T-cell (primary cell): ENCODE measurements around the gene ZCCHC14. TPM values are rescaled to one million over a fixed set of nuclear protein-coding genes. Genes with fewer than 3 reads are reported as not detected.
"Not testable (repeated sequence)": the region's sequence is repeated elsewhere in the genome, so short reads cannot be mapped to it uniquely, and the experiment has no call there.

Experiments used
- ATAC-seq, 4 experiments: fragments of 200-7000 bp in 3 of 4; fragments of 150-1000 bp in 1 of 4; cut with Tn5 transposase; replicated peaks in 1 of 4; 1 replicate in 3 of 4; 2 replicates in 1 of 4; pipeline ENCODE4 v1.10.0; 2021; ENCODE audit warnings: moderate library complexity in 3 of 4, mild to moderate bottlenecking in 2 of 4, moderate number of reproducible peaks in 1 of 4
- CTCF ChIA-PET, 2 donors: fragments of 300-600 bp; sonication (Branson Sonifier 250); formaldehyde crosslinking; loops; one replicate each; lab custom pipeline; 2022; ENCODE audit warnings: antibody characterized with exemption in 2 of 2; lab: Charles Lee
- POLR2A ChIA-PET, 2 donors: fragments of 300-600 bp; sonication (Branson Sonifier 250); formaldehyde crosslinking; loops; one replicate each; lab custom pipeline; 2022; ENCODE audit warnings: antibody characterized with exemption in 2 of 2; lab: Charles Lee
- DNase-seq, 35 experiments: peaks; one replicate each; pipeline versions ENCODE4 v3.0.0 to v3.0.0-alpha.2; 2013 to 2023
- H3K27ac ChIP-seq: one replicate; pipeline ENCODE4 v1.5.1; 2013; ENCODE audit warnings: low read length
- H3K27me3 ChIP-seq, 2 experiments: replicated peaks in 1 of 2; 1 replicate in 1 of 2; 2 replicates in 1 of 2; pipeline versions ENCODE4 v1.6.1 to v1.7.0; 2013; ENCODE audit warnings: low read length in 1 of 2, mixed read lengths in 1 of 2; ENCODE audit not compliant: control insufficient read depth in 2 of 2, insufficient read depth in 2 of 2; ENCODE audit errors: extremely low read depth in 1 of 2
- H3K36me3 ChIP-seq, 2 donors: 1 replicate in 1 of 2; 2 replicates in 1 of 2; pipeline versions ENCODE4 v1.6.1 to v1.7.0; 2013; ENCODE audit warnings: low read length in 1 of 2; ENCODE audit not compliant: control insufficient read depth in 2 of 2, insufficient read depth in 1 of 2; ENCODE audit errors: extremely low read depth in 1 of 2
- H3K4me1 ChIP-seq, 2 experiments: 1 replicate in 1 of 2; 2 replicates in 1 of 2; pipeline versions ENCODE4 v1.6.1 to v1.7.0; 2013; ENCODE audit warnings: low read length in 2 of 2, mixed read lengths in 1 of 2; ENCODE audit not compliant: insufficient read depth in 2 of 2, control insufficient read depth in 1 of 2; ENCODE audit errors: extremely low read depth in 1 of 2
- H3K4me3 ChIP-seq, 2 donors: 1 replicate in 1 of 2; 2 replicates in 1 of 2; pipeline versions ENCODE4 v1.5.1 to v1.7.0; 2013; ENCODE audit warnings: mild to moderate bottlenecking in 2 of 2, low read length in 1 of 2, moderate library complexity in 1 of 2; ENCODE audit not compliant: control insufficient read depth in 1 of 2; ENCODE audit errors: extremely low read depth in 1 of 2
- H3K9me3 ChIP-seq: 2 replicates; pipeline ENCODE4 v1.7.0; 2013
- H3K27ac Mint-ChIP-seq, 2 donors: one replicate each; pipeline ENCODE4 v1.8.0; 2020 to 2021; ENCODE audit warnings: mild to moderate bottlenecking in 2 of 2, mixed read lengths in 2 of 2
- H3K27me3 Mint-ChIP-seq, 2 donors: one replicate each; pipeline ENCODE4 v1.8.0; 2021 to 2022; ENCODE audit warnings: mixed read lengths in 2 of 2
- H3K36me3 Mint-ChIP-seq: one replicate; pipeline ENCODE4 v1.8.0; 2021; ENCODE audit warnings: mixed read lengths
- H3K4me1 Mint-ChIP-seq, 3 donors: one replicate each; pipeline ENCODE4 v1.8.0; 2020 to 2022; ENCODE audit warnings: mixed read lengths in 3 of 3, mild to moderate bottlenecking in 1 of 3
- H3K4me3 Mint-ChIP-seq, 3 donors: one replicate each; pipeline ENCODE4 v1.8.0; 2020 to 2022; ENCODE audit warnings: mild to moderate bottlenecking in 3 of 3, mixed read lengths in 3 of 3, moderate library complexity in 3 of 3
- H3K9me3 Mint-ChIP-seq, 3 donors: one replicate each; pipeline ENCODE4 v1.8.0; 2020 to 2022; ENCODE audit warnings: mixed read lengths in 3 of 3
- WGBS: methylation state at CpG from one replicate; pipeline ENCODE4 v1.1.5; 2013; ENCODE audit warnings: missing lambda C conversion rate; ENCODE audit not compliant: insufficient coverage; 5-methylcytosine and 5-hydroxymethylcytosine counted together
- total RNA-seq, 35 experiments: library from RNA in 6 of 35; stranded (reverse) in 6 of 35; fragments of 120-200 nt in 1 of 35; gene quantifications; one replicate each; pipeline versions ENCODE4 v1.2.1 to v1.2.4 and lab custom pipeline; 2013 to 2026

ZCCHC14 gene
- total RNA-seq, 5 donors from 2014 or later (not counting 1 experiment from before 2014, with no cell fraction given): 23.7 to 32.6 (median 27.3) TPM

DNA sequence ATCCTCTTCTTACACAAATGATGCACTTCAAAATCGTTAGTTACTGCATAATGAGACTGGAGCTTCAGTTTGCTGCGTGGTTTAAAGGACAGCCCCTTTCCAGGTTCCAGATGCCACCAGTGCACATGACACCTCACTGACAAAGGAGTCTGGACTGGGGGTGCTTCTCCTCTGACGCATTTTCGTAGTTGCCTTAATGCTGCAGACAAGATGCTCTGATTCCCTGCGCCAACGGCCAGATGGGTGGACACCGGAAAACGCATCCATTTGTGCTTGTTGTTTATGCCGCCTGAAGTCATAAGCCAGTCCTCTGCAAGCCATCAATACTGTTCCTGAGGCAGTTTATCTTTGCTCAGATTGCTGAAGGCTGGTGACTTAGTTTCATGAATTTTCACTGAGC is 125.3 kb downstream of the ZCCHC14 start:
- WGBS: 88% methylated on average over 7 of the region's 9 CpGs
- Mint-ChIP-seq H3K4me1 (peaks cover 51 to 62% (median 55%) of the 10 kb centered on the region in 3 donors), H3K27ac (no peak overlapping the region), H3K27me3 (no peaks in the 10 kb centered on the region), H3K4me3 (no peak overlapping the region), H3K36me3 (peaks cover 19% of the 10 kb centered on the region), H3K9me3 (no peaks in the 10 kb centered on the region)
- no peak for DNase-seq
- no peak for ATAC-seq
- H3K9me3 ChIP-seq: no peaks in the 10 kb centered on the region
- ChIA-PET CTCF (no interaction called here), POLR2A (interaction anchor here in 1 of 2 donors (0.5 kb wide), 1 partner anchor 108 kb away, joined by 7 read pairs; no protein-coding TSS in a partner anchor)
- no peak overlapping the region for H3K27ac ChIP-seq
- peaks cover 2 to 8% of the 10 kb centered on the region in 2 donors for H3K36me3 ChIP-seq
- H3K4me3 ChIP-seq: no peak overlapping the region
- no peaks in the 10 kb centered on the region for H3K27me3 ChIP-seq
- H3K4me1 ChIP-seq: peaks cover 0 to 10% of the 10 kb centered on the region in 2 experiments

DNA sequence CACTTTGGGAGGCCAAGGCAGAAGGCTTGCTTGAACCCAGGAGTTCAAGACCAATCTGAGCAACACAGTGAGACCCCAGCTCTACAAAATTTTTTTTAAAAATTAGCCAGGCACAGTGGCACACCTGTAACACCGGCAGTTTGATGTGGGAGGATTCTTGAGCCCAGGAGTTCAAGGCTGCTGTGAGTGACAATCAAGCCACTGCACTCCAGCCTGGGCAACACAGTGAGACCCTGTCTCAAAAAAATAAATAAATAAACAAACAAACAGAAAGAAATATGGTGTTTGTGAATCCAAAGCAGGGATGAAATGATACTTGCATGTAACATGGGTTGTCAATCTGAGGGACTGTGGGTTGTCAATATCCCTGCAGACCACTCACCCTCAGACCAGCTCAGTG is 125.9 kb downstream of the ZCCHC14 start:
- no peak for ATAC-seq

DNA sequence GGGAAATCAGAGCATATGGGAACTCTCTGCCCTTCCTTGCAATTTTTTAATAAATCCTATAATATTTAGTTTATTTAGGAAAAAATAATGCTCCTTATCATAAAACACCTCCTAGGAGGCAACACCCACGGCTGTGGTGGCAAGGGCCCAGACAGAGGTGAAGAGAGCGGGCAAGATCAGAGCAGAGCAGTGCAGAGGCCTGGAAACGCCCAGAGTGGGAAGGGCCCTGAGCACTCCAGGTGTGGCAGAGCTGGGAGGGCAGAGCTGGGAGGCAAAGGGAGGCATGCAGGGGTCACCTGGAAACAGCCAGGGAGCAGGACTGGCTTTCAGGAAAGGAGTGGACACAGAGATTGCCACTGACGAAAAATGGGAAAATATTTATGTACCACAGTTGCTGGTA is 126.5 kb downstream of the ZCCHC14 start:
- no peak overlapping the region for H3K27ac Mint-ChIP-seq
- no peaks in the 10 kb centered on the region for H3K9me3 ChIP-seq
- no peaks in the 10 kb centered on the region for H3K9me3 Mint-ChIP-seq
- H3K4me3 ChIP-seq: no peak overlapping the region
- peaks cover 40 to 52% (median 52%) of the 10 kb centered on the region in 3 donors for H3K4me1 Mint-ChIP-seq
- H3K4me3 Mint-ChIP-seq: no peak overlapping the region
- H3K4me1 ChIP-seq: peaks cover 0 to 3% of the 10 kb centered on the region in 2 experiments
- no peak for DNase-seq
- POLR2A ChIA-PET: no interaction called here
- peaks cover 3 to 18% of the 10 kb centered on the region in 2 donors for H3K36me3 ChIP-seq
- H3K27me3 ChIP-seq: no peaks in the 10 kb centered on the region
- H3K27me3 Mint-ChIP-seq: no peaks in the 10 kb centered on the region
- no peak overlapping the region for H3K27ac ChIP-seq
- H3K36me3 Mint-ChIP-seq: peaks cover 16% of the 10 kb centered on the region
- 77% methylated on average over 3 of the region's 4 CpGs for WGBS
- CTCF ChIA-PET: no interaction called here
- ATAC-seq: no peak

More for the DNA sequence above, 125.9 kb downstream of the ZCCHC14 start:
- Mint-ChIP-seq H3K27ac (no peak overlapping the region), H3K36me3 (peaks cover 19% of the 10 kb centered on the region), H3K27me3 (no peaks in the 10 kb centered on the region), H3K9me3 (no peaks in the 10 kb centered on the region), H3K4me1 (peaks cover 45 to 57% (median 55%) of the 10 kb centered on the region in 3 donors), H3K4me3 (no peak overlapping the region)
- Histone ChIP-seq H3K36me3 (peaks cover 3 to 12% of the 10 kb centered on the region in 2 donors), H3K4me3 (no peak overlapping the region), H3K27ac (no peak overlapping the region), H3K27me3 (no peaks in the 10 kb centered on the region), H3K9me3 (no peaks in the 10 kb centered on the region), H3K4me1 (peaks cover 0 to 9% of the 10 kb centered on the region in 2 experiments)
- no peak for DNase-seq
- WGBS: no CpG with 5 or more reads among the region's 1 CpG
- ChIA-PET CTCF (no interaction called here), POLR2A (no interaction called here)

DNA sequence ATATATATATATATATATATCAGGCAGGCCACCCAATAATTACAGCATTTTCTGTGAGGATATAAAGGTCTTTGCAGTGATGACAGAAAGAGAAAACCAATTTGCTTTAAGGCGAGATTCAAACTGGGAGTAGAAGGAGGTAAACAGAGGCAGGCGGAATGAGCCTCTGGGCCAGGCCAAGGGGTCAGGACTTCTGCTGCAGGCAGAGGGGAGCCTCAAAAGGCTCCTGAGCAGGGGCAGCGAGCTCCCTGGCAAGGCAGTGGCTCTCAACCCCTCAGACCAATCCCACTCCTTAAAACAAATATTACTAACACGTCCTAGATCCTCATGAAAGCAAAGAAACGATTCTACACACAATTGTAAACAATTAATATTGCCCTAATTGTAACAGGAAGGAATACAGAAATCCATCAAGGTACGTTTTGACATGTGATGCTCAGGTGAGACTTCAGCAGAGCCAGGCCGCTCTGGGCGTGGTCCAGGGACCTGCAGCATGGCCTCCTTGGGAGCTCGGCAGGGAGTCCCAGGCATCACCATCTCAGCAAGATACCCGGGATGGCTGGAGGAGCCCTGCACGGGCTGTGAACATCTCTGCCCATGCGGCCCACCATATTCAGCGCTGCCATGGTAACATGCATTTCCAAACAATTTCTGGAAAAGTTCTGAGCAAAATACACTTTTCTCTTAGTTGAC is 127.7 kb downstream of the ZCCHC14 start:
- ATAC-seq (no peak), DNase-seq (no peak)
- Histone ChIP-seq H3K27ac (no peak overlapping the region), H3K4me1 (peaks cover 0 to 6% of the 10 kb centered on the region in 2 experiments), H3K27me3 (no peaks in the 10 kb centered on the region), H3K4me3 (no peak overlapping the region), H3K9me3 (no peaks in the 10 kb centered on the region), H3K36me3 (peaks cover 3 to 27% of the 10 kb centered on the region in 2 donors)
- Mint-ChIP-seq H3K4me3 (no peak overlapping the region), H3K4me1 (peaks cover 39 to 50% (median 46%) of the 10 kb centered on the region in 3 donors), H3K27ac (no peak overlapping the region), H3K9me3 (no peaks in the 10 kb centered on the region), H3K36me3 (peaks cover 21% of the 10 kb centered on the region), H3K27me3 (no peaks in the 10 kb centered on the region)
- ChIA-PET CTCF (no interaction called here), POLR2A (no interaction called here)
- WGBS: 95% methylated on average over 13 of the region's 13 CpGs

DNA sequence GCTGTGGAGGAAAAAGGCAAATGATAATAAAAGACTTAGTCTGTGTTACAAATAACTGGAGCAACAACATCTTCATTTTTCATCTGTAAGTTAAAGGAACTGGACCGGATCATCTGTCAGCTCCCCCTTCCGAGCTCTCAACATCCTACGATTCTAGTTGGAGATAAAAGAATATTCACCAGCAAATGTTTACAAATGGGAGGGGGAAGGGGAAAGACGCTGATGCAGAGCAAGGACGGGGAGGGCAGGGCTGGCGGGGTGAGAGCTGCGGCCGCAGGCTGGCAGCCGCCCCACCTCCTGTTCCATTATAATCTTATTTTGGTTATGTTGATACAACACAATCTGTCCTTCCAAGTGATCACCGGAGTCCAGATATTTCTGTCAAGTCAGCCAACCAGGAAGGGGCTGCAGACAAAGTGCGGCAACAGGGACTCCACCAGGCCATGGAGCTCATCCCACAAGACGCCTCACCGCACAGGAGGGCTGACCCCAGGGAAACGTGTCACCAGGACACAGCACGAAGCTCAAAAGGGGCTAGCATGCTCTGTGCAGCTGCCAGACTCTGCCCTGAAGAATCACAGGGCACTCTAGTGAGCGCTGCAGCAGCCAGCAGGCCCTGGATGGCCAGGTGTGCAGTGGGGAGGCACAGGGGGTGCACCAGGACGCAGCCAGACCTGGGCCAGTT is 128.9 kb downstream of the ZCCHC14 start:
- no peak overlapping the region for H3K27ac ChIP-seq

DNA sequence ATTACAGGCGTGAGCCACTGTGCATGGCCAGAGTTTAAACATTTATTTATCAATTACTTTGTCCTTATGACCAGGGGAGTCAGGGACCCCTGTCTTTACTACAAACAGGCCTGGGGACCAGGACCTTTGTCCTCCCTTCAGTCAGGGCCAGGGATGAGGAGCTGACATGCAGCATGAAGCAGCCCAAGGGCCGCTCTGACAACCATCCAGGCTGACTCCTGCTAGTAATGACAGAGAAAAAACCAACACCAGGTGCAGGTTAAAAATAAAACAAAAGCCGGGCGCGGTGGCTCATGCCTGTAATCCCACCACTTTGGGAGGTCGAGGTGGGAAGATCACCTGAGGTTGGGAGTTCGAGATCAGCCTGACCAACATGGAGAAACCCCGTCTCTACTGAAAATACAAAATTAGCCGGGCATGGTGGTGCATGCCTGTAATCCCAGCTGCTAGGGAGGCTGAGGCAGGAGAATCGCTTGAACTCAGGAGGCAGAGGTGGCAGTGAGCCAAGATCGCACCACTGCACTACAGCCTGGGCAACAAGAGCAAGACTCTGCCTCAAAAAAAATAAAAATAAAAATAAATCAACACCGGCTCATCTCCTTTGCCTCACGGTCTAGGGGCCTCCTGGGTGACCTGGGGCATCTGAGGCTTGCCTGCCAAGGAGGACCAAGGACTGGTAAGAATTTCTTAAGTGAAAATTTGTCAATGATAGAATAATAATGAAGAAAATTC is 129.8 kb downstream of the ZCCHC14 start:
- H3K4me3 ChIP-seq, POLR2A ChIA-PET, H3K27ac Mint-ChIP-seq, DNase-seq, H3K9me3 ChIP-seq, ATAC-seq, H3K9me3 Mint-ChIP-seq, H3K4me3 Mint-ChIP-seq, H3K27me3 Mint-ChIP-seq, H3K27ac ChIP-seq, H3K27me3 ChIP-seq, H3K4me1 ChIP-seq: not testable (repeated sequence)
- H3K36me3 Mint-ChIP-seq: peaks cover 39% of the 10 kb centered on the region
- WGBS: 98% methylated on average over 4 of the region's 13 CpGs
- CTCF ChIA-PET: interaction anchor here in 1 of 2 donors (0.6 kb wide), 1 partner anchor 32 kb away, joined by 4 read pairs; no protein-coding TSS in a partner anchor
- peaks cover 26 to 37% (median 27%) of the 10 kb centered on the region in 3 donors for H3K4me1 Mint-ChIP-seq
- peaks cover 3 to 45% of the 10 kb centered on the region in 2 donors for H3K36me3 ChIP-seq

More for the DNA sequence above, 128.9 kb downstream of the ZCCHC14 start:
- DNase-seq: no peak
- Histone ChIP-seq H3K27me3 (no peaks in the 10 kb centered on the region), H3K36me3 (peaks cover 3 to 36% of the 10 kb centered on the region in 2 donors), H3K4me1 (peaks cover 0 to 6% of the 10 kb centered on the region in 2 experiments), H3K4me3 (no peak overlapping the region), H3K9me3 (no peaks in the 10 kb centered on the region)
- ChIA-PET POLR2A (no interaction called here), CTCF (interaction anchor here in 1 of 2 donors (0.6 kb wide), 1 partner anchor 31 kb away, joined by 4 read pairs; no protein-coding TSS in a partner anchor)
- Mint-ChIP-seq H3K4me1 (peaks cover 35 to 44% (median 37%) of the 10 kb centered on the region in 3 donors), H3K36me3 (peaks cover 31% of the 10 kb centered on the region), H3K27me3 (no peaks in the 10 kb centered on the region), H3K27ac (peak overlapping the region in 1 of 2 donors; percentile 71), H3K4me3 (no peak overlapping the region), H3K9me3 (no peaks in the 10 kb centered on the region)
- WGBS: 92% methylated on average over 8 of the region's 17 CpGs
- no peak for ATAC-seq
